IMR-90 (cell line): ENCODE data around the gene NOS3. TPM values are rescaled to one million over a fixed set of nuclear protein-coding genes. Genes with fewer than 3 reads are reported as not detected.
A peak's percentile ranks its signal among the peaks of the same experiment; 100 is the strongest.

Experiments used
- ATAC-seq: fragments of 200-7000 bp; cut with Tn5 transposase; 2 replicates; pipeline ENCODE4 v1.9.1; 2020; ENCODE audit warnings: low read depth, mild to moderate bottlenecking, moderate library complexity
- BruUV-seq: library from RNA; stranded (reverse); fragments of 400-500 nt; replicated peaks from 2 replicates; lab custom pipeline; 2021; lab: Mats Ljungman, UMichigan
- CTCF ChIA-PET: fragments of 300-600 bp; formaldehyde crosslinking; extraction: SDS; loops from one replicate; lab custom pipeline; 2021; ENCODE audit warnings: antibody characterized with exemption; lab: Yijun Ruan, JAX
- POLR2A ChIA-PET: fragments of 300-600 bp; sonication (Branson Sonifier 250); formaldehyde crosslinking; loops from one replicate; lab custom pipeline; 2022; ENCODE audit warnings: antibody characterized with exemption; ENCODE audit not compliant: unreplicated experiment; lab: Charles Lee
- DNase-seq: peaks from one replicate; pipeline ENCODE4 v3.0.0; 2013
- H2AFZ ChIP-seq: replicated peaks from 2 replicates; pipeline ENCODE3; 2013; ENCODE audit warnings: low read length, mild to moderate bottlenecking; ENCODE audit not compliant: poor library complexity
- H2AK5ac ChIP-seq: 2 replicates; pipeline ENCODE4 v1.6.1; 2013; ENCODE audit warnings: low read depth, low read length, inconsistent platforms
- H2AK9ac ChIP-seq: replicated peaks from 2 replicates; pipeline ENCODE3; 2013; ENCODE audit warnings: mild to moderate bottlenecking, low read depth, low read length, moderate library complexity; ENCODE audit not compliant: poor library complexity
- H2BK120ac ChIP-seq: 2 replicates; pipeline ENCODE4 v1.6.1; 2013; ENCODE audit warnings: low read depth, low read length, inconsistent platforms
- H2BK15ac ChIP-seq: 3 replicates; pipeline ENCODE4 v1.6.1; 2013; ENCODE audit warnings: low read depth, low read length, inconsistent platforms
- H2BK20ac ChIP-seq: 2 replicates; pipeline ENCODE4 v1.6.1; 2013; ENCODE audit warnings: low read depth, mild to moderate bottlenecking, inconsistent platforms, low read length, moderate library complexity
- H2BK5ac ChIP-seq: 2 replicates; pipeline ENCODE4 v1.6.1; 2013; ENCODE audit warnings: mild to moderate bottlenecking, low read depth, low read length, inconsistent platforms; ENCODE audit not compliant: poor library complexity, severe bottlenecking
- H3K14ac ChIP-seq: replicated peaks from 2 replicates; pipeline ENCODE4 v1.6.1; 2013; ENCODE audit warnings: low read depth, low read length, inconsistent platforms
- H3K18ac ChIP-seq: 2 replicates; pipeline ENCODE4 v1.6.1; 2013; ENCODE audit warnings: low read depth, low read length, control low read depth
- H3K23ac ChIP-seq: 2 replicates; pipeline ENCODE4 v1.6.1; 2013; ENCODE audit warnings: low read depth, low read length, inconsistent platforms
- H3K27ac ChIP-seq: 2 replicates; pipeline ENCODE4 v1.5.1; 2013; ENCODE audit warnings: mild to moderate bottlenecking, control low read depth, low read length; ENCODE audit not compliant: insufficient read depth
- H3K27me3 ChIP-seq: 2 replicates; pipeline ENCODE4 v1.6.1; 2013; ENCODE audit warnings: low read length; ENCODE audit not compliant: control insufficient read depth, insufficient read depth
- H3K36me3 ChIP-seq: 2 replicates; pipeline ENCODE4 v1.6.1; 2013; ENCODE audit warnings: low read length, mixed read lengths; ENCODE audit not compliant: control insufficient read depth, insufficient read depth
- H3K4ac ChIP-seq: 2 replicates; pipeline ENCODE4 v1.6.1; 2013; ENCODE audit warnings: low read depth, low read length, inconsistent platforms
- H3K4me1 ChIP-seq: 2 replicates; pipeline ENCODE4 v1.6.1; 2013; ENCODE audit warnings: low read length, mixed read lengths; ENCODE audit not compliant: control insufficient read depth, insufficient read depth
- H3K4me2 ChIP-seq: 2 replicates; pipeline ENCODE4 v1.6.1; 2013; ENCODE audit warnings: low read depth, mild to moderate bottlenecking, control low read depth, low read length, moderate library complexity
- H3K4me3 ChIP-seq: 2 replicates; pipeline ENCODE4 v1.5.1; 2013; ENCODE audit warnings: low read depth, mild to moderate bottlenecking, control low read depth, low read length, moderate library complexity; ENCODE audit not compliant: insufficient read depth
- H3K56ac ChIP-seq: 2 replicates; pipeline ENCODE4 v1.6.1; 2013; ENCODE audit warnings: low read length, inconsistent platforms; ENCODE audit not compliant: insufficient read depth; ENCODE audit errors: extremely low read depth
- H3K79me1 ChIP-seq, 2 experiments: 2 replicates each; pipeline ENCODE4 v1.6.1; 2013; ENCODE audit warnings: low read length in 2 of 2, inconsistent platforms in 1 of 2, low read depth in 1 of 2
- H3K9ac ChIP-seq: 2 replicates; pipeline ENCODE4 v1.6.1; 2013; ENCODE audit warnings: low read depth, low read length, control low read depth
- H3K9me1 ChIP-seq: 2 replicates; pipeline ENCODE4 v1.6.1; 2013; ENCODE audit warnings: low read length, inconsistent platforms; ENCODE audit not compliant: insufficient read depth
- H3K9me3 ChIP-seq: 2 replicates; pipeline ENCODE4 v1.6.1; 2013; ENCODE audit warnings: low read length; ENCODE audit not compliant: control insufficient read depth, insufficient read depth
- H4K20me1 ChIP-seq: 2 replicates; pipeline ENCODE4 v1.6.1; 2013; ENCODE audit warnings: low read length, inconsistent platforms; ENCODE audit not compliant: insufficient read depth
- H4K5ac ChIP-seq: 2 replicates; pipeline ENCODE4 v1.6.1; 2013; ENCODE audit warnings: mild to moderate bottlenecking, low read depth, low read length, control low read depth
- H4K8ac ChIP-seq, 2 experiments: 2 replicates each; pipeline ENCODE4 v1.6.1; 2013; ENCODE audit warnings: low read depth in 2 of 2, low read length in 2 of 2, control low read depth in 1 of 2, inconsistent platforms in 1 of 2
- H4K91ac ChIP-seq: 2 replicates; pipeline ENCODE4 v1.6.1; 2013; ENCODE audit warnings: low read depth, low read length, inconsistent platforms; ENCODE audit not compliant: insufficient read depth
- BHLHE40 ChIP-seq: fragments of 150-350 bp; IDR thresholded peaks from 2 replicates; pipeline ENCODE4 v1.6.1; 2016; ENCODE audit warnings: mild to moderate bottlenecking, low read depth, low read length
- CEBPB ChIP-seq: IDR thresholded peaks from 2 replicates; pipeline ENCODE4 v1.6.1; 2012; ENCODE audit warnings: low read depth, low read length, improper control_type of control experiment
- CHD1 ChIP-seq: IDR thresholded peaks from 2 replicates; pipeline ENCODE4 v1.6.1; 2012; ENCODE audit warnings: low read depth, low read length, improper control_type of control experiment
- CTCF ChIP-seq: conservative IDR thresholded peaks from 2 replicates; pipeline ENCODE4 v1.5.1; 2012; ENCODE audit warnings: mild to moderate bottlenecking, low read depth, low read length, improper control_type of control experiment
- ELK1 ChIP-seq: fragments of 150-350 bp; IDR thresholded peaks from 2 replicates; pipeline ENCODE4 v1.6.1; 2016; ENCODE audit warnings: low read depth, mild to moderate bottlenecking, low read length, moderate library complexity, borderline replicate concordance
- FOS ChIP-seq: fragments of 150-350 bp; IDR thresholded peaks from 2 replicates; pipeline ENCODE4 v1.6.1; 2016; ENCODE audit warnings: low read depth, low read length
- MAFK ChIP-seq: IDR thresholded peaks from 2 replicates; pipeline ENCODE4 v1.6.1; 2012; ENCODE audit warnings: low read depth, low read length, improper control_type of control experiment
- MAZ ChIP-seq: IDR thresholded peaks from 2 replicates; pipeline ENCODE4 v1.6.1; 2012; ENCODE audit warnings: low read depth, mild to moderate bottlenecking, low read length, improper control_type of control experiment, moderate library complexity, borderline replicate concordance
- MXI1 ChIP-seq: IDR thresholded peaks from 2 replicates; pipeline ENCODE4 v1.6.1; 2012; ENCODE audit warnings: low read depth, mild to moderate bottlenecking, low read length, moderate library complexity, borderline replicate concordance
- NFE2L2 ChIP-seq: fragments of 150-350 bp; IDR thresholded peaks from 2 replicates; pipeline ENCODE4 v1.6.1; 2016; ENCODE audit warnings: low read depth, mild to moderate bottlenecking, low read length
- POLR2A ChIP-seq: IDR thresholded peaks from 2 replicates; pipeline ENCODE4 v1.6.1; 2012; ENCODE audit warnings: mild to moderate bottlenecking, low read depth, low read length
- RAD21 ChIP-seq: IDR thresholded peaks from 2 replicates; pipeline ENCODE4 v1.6.1; 2012; ENCODE audit warnings: low read length, improper control_type of control experiment
- RCOR1 ChIP-seq: IDR thresholded peaks from 2 replicates; pipeline ENCODE4 v1.6.1; 2012; ENCODE audit warnings: mild to moderate bottlenecking, low read length, improper control_type of control experiment; ENCODE audit not compliant: insufficient replicate concordance
- RFX5 ChIP-seq: IDR thresholded peaks from 2 replicates; pipeline ENCODE4 v1.8.0; 2012; ENCODE audit warnings: low read depth, mild to moderate bottlenecking, low read length, moderate library complexity
- SMC3 ChIP-seq: fragments of 150-350 bp; IDR thresholded peaks from 2 replicates; pipeline ENCODE4 v1.6.1; 2016; ENCODE audit warnings: low read depth, mild to moderate bottlenecking, antibody characterized with exemption, low read length, moderate library complexity
- USF2 ChIP-seq: fragments of 150-350 bp; IDR thresholded peaks from 2 replicates; pipeline ENCODE4 v1.6.1; 2017; ENCODE audit warnings: mild to moderate bottlenecking, antibody characterized with exemption, low read length, low read depth
- WGBS, 2 experiments: methylation state at CpG; one replicate each; pipeline versions ENCODE4 v1.1.5 to v1.1.7; 2013; ENCODE audit warnings: missing lambda C conversion rate in 2 of 2; ENCODE audit not compliant: insufficient read length in 1 of 2; ENCODE audit errors: extremely low coverage in 2 of 2; 5-methylcytosine and 5-hydroxymethylcytosine counted together
- dilution Hi-C: fragments of 300-500 bp; cut with HindIII; formaldehyde crosslinking; loops from one replicate; pipeline ENCODE4 v1.14.3; 2018; ENCODE audit warnings: low sequenced_read_pairs; ENCODE audit not compliant: unreplicated experiment
- in situ Hi-C: fragments of 300-500 bp; cut with MboI; formaldehyde crosslinking; loops from 3 replicates; pipeline ENCODE4 v1.14.3; 2019; ENCODE audit warnings: low sequenced_read_pairs, inconsistent platforms, mixed read lengths
- intact Hi-C: fragments of 100-400 bp; cut with micrococcal nuclease; formaldehyde crosslinking; loops from 2 replicates; pipeline ENCODE4 v1.10.0; 2022
- polyA plus RNA-seq, 3 experiments: library from polyadenylated mRNA; depleted of rRNA; stranded (reverse); fragments of >200 nt; gene quantifications; 2 replicates each; pipeline ENCODE4 v1.2.3, GENCODE V29; 2012; ENCODE audit warnings: low replicate concordance in 1 of 3
- total RNA-seq: library from RNA; depleted of rRNA; stranded (reverse); fragments of >200 nt; gene quantifications from 2 replicates; pipeline ENCODE4 v1.2.3, GENCODE V29; 2012

Gene NOS3
- total and polyA plus RNA-seq, 2 of the 4 experiments (the other 2 are of a cell fraction): 0.72 to 2.0 TPM

GRCh38 chr7:150948791-150949251 is 42.0 kb upstream of the NOS3 start:
- in situ Hi-C loops (no loop called here), intact Hi-C loops (no loop called here), dilution Hi-C loops (no loop called here)
- H2AFZ ChIP-seq: no peak overlapping the region
- no peak overlapping the region for H4K91ac ChIP-seq
- no peak overlapping the region for H4K8ac ChIP-seq
- no peak overlapping the region for H2AK9ac ChIP-seq
- H3K79me1 ChIP-seq: no peaks in the 10 kb centered on the region
- no peak overlapping the region for H3K4me2 ChIP-seq
- ATAC-seq (no peak), DNase-seq (no peak)
- H3K56ac ChIP-seq: no peak overlapping the region
- H3K14ac ChIP-seq: no peak overlapping the region
- BruUV-seq: no TSS peak
- no peaks in the 10 kb centered on the region for H3K9me3 ChIP-seq
- no peak overlapping the region for H3K4ac ChIP-seq
- H4K5ac ChIP-seq: no peak overlapping the region
- peaks cover 3% of the 10 kb centered on the region; the same call in 1 of the 2 replicates for H3K4me1 ChIP-seq
- POLR2A ChIA-PET: no interaction called here
- H3K4me3 ChIP-seq: no peak overlapping the region
- H3K9ac ChIP-seq: no peak overlapping the region
- no peaks in the 10 kb centered on the region for H3K27me3 ChIP-seq
- H2BK20ac ChIP-seq: no peak overlapping the region
- TF ChIP-seq NFE2L2 (no peak), FOS (no peak), CHD1 (no peak), RFX5 (no peak), ELK1 (no peak), BHLHE40 (no peak), MAZ (no peak), MAFK (no peak), CEBPB (no peak), POLR2A (no peak), RCOR1 (no peak), RAD21 (no peak), CTCF (no peak), MXI1 (no peak), SMC3 (no peak), USF2 (no peak)
- no peak overlapping the region for H2BK120ac ChIP-seq
- WGBS, 2 experiments: 52% methylated on average over 4 of the region's 15 CpGs; no CpG with 5 or more reads in 1 of the 2 experiments
- H3K9me1 ChIP-seq: no peaks in the 10 kb centered on the region
- no peak overlapping the region for H3K23ac ChIP-seq
- H2BK5ac ChIP-seq: no peak overlapping the region
- H3K18ac ChIP-seq: no peak overlapping the region
- H2BK15ac ChIP-seq: no peak overlapping the region
- CTCF ChIA-PET: interaction anchor here (0.8 kb wide), 1 partner anchor 15 kb away, joined by 3 read pairs; no protein-coding TSS in a partner anchor
- no peaks in the 10 kb centered on the region; the same call in 1 of the 2 replicates for H4K20me1 ChIP-seq
- 0 out of 2 replicates have a peak overlapping the region, but pooled peaks have one; percentile 39 for H2AK5ac ChIP-seq
- no peak overlapping the region for H3K27ac ChIP-seq
- H3K36me3 ChIP-seq: peaks cover 12% of the 10 kb centered on the region; the same call in 1 of the 2 replicates
